ENCODE measurements around the gene BCAR3.
"Not testable (repeated sequence)": the region's sequence is repeated elsewhere in the genome, so short reads cannot be mapped to it uniquely, and the experiment has no call there.

BCAR3 gene

DNA sequence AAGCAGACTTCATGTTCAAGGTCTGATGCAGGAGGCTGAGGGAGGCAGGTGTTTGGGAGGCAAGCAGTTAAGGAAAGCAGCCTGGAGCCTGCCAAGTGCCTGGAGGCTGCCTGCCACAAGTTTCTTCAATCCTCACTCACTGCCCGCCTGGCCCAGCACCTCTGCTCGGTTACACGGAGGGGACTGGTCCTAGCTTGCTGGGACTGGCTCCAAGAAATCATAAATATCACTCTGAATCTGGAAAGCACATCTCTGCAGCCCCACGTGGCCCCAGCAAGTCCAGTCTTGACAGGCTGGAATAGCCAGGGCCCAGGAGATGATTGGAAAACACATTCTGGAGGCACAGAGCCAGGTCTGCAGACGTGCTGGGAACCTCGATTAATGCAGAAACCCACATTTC, 83.9 kb downstream of the BCAR3 start:
- DNase-seq (ENCODE audit: low read depth, low spot score) = no peak

DNA sequence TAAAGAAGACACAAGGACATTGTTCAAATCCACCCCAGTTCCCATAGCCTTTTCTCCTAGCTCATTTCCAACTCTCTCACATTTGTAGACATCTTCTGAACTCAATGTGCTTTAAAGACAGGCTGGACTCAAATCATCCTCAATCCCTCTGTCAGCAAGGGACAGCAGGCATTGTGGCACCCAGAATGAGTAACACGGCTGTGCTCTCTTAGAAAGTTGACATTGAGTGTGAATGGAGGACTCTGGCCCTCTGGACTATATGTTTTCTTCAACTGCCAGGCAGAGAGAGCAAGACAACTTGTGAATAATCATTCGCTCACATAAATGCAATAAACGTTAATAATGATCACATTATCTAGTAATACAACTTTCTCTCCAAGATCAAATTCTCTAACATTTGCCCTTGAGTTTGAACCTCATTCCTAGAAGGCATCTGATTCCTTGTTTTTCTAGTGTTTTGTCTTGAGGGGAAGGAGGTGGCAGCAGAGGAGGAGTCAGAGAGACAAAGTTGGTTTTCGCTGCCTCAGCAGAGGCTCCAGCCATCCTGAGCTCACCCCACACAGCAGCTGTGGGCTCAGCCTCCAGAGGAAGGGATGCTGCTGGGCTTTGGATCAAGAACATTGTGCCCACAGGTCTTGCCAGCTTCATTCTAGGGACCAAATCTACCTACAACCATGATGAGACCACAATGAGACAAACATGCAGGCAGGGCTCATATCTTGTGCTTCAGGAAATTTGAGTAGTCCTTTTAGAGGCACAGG, 85.1 kb downstream of the BCAR3 start:
- DNase-seq (ENCODE audit: low read depth, low spot score) = no peak

DNA sequence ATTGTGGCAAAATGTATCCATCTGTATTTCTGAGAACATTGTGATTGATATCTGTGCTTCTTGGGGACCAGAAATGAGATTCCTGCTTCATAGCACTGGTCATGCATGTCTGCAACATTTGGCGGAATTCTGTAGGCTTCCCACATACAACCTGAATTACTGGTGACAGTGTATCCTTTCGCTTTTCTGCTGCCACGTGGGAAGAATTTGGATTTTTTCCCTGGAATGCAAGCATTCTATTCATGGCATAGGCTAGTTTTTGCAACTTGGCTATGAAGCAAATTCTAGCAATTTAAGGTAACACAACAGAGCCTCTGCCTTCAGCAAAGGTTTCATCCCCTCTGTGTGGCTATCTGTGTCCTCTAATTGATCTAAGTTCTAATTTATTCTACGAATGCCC, 85.9 kb downstream of the BCAR3 start:
- DNase-seq (ENCODE audit: low read depth, low spot score) = peak; percentile 56

DNA sequence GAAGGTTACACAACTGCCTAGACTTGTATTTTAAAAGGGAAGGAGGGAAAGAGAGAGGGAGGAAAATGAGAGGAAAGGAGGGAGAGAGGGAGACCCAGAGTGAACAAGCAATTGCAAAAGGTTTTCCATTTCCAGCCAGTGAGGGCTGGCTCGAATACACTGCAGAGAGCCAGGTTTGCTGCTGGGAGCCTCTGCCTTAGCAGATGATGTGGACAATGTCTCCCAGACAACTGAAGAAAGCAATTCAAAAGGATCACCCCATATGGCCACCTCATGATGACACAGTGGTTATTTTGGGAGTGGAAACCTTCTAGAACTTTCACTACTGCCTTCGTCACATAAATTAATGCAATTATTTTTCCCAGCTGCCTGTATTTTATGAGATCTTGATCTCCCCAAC, 86.4 kb downstream of the BCAR3 start:
- DNase-seq (ENCODE audit: low read depth, low spot score) = no peak

DNA sequence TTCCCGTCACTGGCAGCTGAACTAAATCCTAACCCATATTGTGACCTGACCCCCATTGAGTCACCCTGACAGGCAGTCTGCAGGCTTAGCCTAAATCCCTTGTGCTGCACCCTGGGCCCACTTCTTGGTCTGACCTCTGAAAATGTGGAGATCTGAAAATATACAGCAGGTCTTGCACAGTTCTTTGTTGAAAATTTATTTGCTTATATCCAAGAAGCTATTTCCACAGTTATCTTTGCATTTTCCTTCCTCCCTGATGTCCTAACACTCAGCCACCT, 87.1 kb downstream of the BCAR3 start:
- no peak for DNase-seq (ENCODE audit: low read depth, low spot score)

DNA sequence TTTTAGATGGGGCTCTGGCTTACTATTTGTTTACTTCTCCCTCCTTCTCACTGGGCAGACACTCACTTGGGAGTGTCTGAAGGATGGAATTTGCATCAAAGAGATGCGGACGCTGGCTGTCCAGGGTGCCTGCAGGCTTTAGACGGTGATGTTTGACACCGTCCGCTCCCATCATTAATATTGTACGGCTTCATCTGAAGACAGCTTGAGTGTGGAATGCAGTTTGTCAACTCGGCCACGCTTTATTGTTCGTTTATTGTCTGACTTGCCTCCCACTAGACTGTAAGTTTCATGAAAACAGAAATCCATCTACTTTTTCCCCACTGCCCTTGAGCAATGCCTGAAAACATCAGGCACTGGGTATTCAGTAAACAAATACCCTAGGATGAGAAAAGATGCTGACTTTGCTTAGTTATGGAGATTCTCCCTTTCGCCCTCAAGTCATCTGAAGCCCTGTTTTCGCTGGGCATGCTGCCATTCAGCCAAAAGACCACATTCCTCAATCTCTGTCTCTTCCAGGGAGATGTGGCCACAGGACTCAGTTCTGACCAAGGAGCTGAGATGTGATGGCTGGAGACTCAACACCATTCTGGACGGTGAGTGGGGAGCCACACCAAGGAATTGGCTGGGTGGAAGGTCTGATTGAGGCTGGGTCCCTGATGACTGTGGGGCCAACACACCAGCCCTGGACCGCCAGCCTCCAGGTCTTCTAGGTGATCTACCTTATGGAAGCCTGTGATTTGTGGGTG, 87.6 kb downstream of the BCAR3 start:
- DNase-seq (ENCODE audit: low read depth, low spot score) = no peak

DNA sequence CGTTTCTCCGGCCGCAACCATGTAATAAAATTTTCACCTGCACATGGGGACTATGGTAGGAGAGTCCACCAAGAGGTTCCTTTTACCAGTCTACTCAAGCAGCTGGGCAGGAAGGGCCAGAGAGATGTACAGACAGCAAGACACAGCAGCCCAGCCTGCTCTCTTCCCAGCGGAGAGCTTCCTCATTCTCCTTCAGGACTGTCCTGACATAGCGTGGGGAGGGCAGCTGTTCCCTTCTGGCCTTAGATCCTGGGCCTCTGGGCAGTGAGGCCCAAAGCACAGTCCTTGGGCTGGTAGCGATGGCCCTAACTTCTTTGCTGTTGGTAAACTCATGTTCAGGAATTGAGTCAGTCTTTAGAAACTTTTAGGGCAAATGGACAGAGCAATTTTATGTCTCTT, 89.1 kb downstream of the BCAR3 start:
- no peak for DNase-seq (ENCODE audit: low read depth, low spot score)

DNA sequence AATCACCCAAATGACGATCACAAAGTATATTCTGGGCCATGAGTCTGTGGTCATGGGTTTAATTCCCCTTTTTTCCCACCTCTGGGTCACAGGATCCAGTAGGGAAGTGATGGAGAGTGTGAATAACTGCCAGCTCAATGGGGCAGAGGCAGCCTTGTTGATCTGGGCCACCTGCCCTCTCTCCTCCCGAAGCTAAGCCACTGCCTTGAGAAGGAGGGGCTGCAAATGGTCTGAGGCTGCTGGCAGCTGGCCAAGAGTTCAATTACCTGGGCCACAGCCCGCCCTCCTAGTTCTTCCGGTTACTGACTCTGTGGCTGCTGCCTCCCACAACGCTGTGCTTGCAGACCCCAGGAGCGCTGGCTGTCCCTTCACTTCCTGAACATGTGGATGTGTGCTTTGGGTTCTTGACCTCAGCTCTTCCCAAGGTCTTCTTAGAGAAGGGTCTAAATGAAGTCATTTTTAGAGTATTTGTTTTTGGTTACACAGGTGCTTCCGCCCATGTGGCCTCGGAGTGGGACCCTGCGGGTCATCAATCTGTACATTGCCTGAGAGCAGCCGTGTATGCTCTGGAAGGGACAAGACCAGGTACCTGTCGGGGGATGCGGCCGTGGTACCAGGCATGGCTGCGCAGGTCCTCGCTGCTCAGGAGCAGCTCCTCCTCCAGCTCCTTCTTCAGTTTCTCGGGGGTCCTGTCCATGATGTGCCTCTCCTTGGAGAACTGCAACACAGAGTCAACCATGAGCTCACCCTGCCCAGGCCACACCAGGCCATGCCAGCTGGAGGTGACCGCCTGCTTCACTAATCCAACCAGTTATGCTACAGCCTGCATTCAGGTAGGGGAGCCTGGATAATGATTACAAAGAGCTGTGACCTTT, 89.7 kb downstream of the BCAR3 start:
- peak; percentile 81 for DNase-seq (ENCODE audit: low read depth, low spot score)

DNA sequence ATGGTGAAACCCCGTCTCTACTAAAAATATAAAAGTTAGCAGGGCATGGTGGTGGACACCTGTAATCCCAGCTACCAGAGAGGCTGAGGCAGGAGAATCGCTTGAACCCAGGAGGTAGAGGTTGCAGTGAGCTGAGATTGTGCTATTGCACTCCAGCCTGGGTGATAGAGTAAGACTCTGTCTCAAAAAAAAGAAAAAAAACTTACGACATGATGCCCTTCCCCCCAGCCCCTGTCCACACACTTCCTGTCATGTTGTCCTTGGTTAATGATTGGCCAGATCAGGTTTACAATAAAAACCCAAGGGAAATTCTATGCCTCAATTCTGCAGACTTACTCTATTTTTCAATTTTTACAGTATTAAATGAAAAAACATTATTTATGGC, 90.4 kb downstream of the BCAR3 start:
- DNase-seq (ENCODE audit: low read depth, low spot score) = not testable (repeated sequence)

DNA sequence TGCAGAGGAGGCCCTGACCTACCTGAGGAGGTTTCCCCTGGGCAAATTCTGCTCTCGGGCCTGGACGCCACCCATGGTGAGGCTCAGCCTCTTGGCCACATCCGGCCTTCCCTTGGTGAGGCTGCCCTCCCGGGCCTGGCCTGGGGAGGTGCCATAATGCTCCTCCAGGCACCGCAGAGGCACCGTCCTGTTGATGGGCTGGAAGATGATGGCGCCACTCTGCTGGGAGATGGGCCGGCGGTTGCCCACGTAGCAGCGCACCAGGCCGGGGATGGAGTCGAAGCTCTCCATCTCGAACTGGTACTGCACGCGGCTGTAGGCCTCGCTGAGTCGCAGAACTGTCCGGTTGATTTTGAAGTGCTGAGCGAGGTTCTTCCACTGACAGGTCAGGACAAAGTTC, 92.7 kb downstream of the BCAR3 start:
- DNase-seq (ENCODE audit: low read depth, low spot score) = no peak

DNA sequence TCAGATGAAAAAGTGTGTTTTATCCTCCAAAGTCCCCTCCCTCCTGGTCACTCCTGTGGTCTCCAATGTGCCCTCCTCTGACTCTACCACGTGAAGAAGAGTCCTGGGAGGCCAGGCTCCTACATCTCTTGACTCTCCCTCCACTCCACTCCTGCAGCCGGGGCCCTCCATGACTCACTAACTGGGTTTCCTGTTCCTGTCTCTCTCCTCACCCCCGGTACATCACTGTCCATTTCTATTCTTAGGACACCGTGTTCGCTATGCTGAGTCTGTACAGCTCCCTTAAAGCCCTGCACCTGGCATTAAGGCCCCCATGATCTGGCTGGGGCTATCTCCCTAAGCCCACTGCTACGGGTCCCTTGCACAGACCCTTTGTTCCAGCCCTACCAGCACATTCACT, 93.4 kb downstream of the BCAR3 start:
- no peak for DNase-seq (ENCODE audit: low read depth, low spot score)

DNA sequence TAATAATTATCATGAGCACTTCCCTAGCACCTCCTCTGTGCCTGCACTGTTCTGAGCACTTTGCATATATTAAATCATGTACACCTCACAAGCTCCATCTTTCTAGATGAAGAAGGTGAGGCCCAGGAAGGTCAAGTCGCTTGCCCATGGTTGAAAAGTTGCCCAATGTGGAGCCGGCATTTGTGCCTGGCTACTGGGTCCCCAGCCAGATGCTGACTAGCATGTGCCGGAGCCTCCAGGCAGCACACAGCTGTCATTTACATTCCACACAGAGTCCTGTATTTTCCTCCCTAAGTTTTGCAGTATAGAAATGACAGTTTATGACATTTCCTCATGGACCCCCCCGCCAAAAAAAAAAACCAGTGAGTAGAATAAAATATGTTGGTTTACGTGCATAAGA, 94.3 kb downstream of the BCAR3 start:
- no peak for DNase-seq (ENCODE audit: low read depth, low spot score)

DNA sequence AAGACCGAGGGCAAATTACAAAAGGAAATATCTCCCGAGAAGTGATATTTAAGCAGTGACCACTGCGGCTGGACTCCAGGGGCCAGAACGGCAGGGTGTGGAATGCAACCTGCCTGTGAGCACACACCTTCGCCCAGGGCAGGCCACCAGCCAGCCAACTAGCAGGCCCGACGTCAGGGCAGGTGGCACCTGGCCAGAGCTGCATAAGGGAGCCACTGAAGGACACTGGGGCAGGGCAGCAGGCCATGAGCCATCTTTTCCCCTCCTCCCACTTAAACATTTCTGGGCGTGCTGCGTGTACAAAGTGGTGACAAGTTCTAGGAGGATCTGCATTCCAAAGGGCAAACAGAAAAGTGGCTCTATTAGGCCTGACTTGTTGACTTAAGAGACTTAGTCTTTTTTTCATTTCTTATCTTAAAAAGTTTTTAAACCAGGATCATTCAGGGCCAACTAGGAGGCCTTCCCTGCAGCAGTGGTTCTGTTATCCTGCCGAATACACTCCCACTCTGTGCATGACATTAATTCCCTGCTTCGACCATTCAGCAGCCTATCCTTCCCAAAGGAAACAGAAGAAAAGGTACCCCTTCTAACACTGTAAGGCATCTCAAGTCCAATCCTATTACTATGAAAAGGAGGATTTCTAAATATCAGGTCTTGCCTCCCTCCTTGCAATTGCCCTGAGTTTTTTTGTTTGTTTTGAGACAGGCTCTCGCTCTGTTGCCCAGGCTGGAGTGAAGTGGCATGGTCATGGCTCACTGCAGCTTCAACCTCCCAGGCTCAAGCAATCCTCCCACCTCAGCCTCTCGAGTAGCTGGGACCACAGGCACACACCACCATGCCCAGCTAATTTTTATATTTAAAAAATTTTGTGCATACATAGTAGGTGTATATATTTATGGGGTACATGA, 96.3 kb downstream of the BCAR3 start:
- DNase-seq (ENCODE audit: low read depth, low spot score) = peak; percentile 53

DNA sequence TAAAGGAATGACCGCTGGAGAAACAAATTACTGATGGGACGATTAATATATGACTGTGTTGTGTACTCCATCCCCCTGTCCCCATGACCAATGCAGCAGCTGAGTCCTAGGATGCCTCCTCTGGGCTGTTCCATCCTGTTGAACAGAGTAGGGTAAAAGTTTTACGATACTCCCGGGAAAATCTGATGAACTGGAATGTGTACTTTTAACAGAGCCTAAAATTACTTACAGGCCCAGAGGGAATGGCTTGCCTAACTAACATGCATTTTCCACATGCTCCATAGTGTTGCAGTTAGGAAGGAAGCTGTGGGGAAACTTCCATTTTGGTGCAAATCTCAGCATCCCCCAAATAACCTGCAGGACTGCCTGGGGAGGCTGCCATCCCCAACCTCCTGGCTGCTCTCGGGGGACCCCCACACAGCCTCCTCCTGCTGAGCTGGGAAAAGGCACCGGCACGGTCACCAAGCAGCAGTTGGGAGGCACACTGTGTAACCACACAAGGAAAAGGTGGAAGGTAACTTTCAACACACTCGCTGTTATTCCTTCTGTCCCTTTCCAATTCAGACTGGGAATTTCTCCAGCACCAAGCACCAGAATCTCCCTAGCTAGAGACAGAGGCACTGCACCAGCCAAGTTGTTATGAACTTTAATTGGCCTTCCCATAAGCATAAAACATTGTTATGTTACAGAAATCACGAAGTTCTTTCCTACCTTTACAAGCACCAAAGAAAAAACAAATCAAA, 97.2 kb downstream of the BCAR3 start:
- no peak for DNase-seq (ENCODE audit: low read depth, low spot score)

DNA sequence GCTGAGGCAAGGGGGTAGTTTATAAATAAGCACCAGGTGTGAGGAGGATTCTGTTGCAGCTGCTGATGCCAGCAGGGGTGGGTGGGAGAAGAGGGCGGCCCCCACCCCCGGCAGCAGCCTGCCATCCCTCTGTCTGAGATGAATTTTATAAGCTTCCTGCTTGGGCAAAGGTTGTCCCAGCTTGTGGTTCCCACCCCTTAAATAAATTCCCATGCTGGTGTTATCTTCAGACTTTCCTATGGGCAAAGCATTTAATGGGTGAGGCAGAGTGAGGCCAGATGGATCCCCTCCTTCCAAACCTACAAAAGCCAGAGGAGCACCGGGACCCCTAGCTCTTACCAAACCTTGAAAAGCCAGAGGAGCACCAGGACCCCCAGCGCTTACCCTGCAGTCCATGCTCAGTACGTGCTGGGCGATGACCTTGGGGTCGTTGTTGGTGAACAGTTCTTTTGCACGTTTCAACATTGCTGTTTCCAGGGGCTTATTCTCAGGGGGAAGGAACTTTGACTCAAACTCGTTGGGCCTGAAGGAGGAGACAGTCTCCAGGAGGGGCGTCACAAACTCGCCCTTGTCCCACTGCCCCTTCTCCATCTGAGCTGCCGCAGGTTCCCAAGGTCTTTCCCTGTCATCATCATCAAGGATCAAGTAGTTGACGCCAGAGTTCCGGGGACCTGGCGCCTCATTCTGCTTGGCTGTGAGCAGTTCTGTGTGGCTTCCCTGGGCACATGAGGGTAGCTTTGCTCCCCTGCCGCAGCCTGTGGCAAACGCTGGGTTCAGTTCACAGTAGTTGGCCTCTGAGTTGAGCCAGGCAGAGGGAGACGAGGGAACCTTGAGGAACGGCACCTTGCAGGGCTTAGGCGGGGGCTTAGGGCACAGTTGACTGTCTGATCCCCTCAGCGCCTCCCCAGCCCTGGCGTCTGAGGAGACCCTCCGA, 99.5 kb downstream of the BCAR3 start:
- no peak for DNase-seq (ENCODE audit: low read depth, low spot score)

DNA sequence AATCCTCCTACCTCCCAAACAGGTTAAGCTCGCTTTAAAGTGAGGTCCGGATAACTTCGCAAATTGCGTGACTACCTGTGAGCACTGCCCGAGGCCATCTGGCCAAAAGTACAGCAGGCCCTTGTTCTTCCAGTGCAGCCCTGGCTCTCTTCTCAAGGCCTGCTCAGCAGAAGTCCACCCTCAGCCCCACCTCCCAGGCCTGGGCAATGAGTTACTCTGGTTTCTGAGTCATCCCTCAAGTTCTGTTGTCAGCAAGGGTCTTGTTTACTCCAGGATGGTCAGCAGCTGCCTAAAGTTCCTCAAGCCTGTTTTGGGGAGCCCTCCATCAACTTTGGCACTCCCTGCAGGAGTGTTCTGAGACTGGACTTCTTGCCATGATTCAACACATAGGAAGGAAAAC, 101.7 kb downstream of the BCAR3 start:
- DNase-seq (ENCODE audit: low read depth, low spot score) = peak; percentile 86

DNA sequence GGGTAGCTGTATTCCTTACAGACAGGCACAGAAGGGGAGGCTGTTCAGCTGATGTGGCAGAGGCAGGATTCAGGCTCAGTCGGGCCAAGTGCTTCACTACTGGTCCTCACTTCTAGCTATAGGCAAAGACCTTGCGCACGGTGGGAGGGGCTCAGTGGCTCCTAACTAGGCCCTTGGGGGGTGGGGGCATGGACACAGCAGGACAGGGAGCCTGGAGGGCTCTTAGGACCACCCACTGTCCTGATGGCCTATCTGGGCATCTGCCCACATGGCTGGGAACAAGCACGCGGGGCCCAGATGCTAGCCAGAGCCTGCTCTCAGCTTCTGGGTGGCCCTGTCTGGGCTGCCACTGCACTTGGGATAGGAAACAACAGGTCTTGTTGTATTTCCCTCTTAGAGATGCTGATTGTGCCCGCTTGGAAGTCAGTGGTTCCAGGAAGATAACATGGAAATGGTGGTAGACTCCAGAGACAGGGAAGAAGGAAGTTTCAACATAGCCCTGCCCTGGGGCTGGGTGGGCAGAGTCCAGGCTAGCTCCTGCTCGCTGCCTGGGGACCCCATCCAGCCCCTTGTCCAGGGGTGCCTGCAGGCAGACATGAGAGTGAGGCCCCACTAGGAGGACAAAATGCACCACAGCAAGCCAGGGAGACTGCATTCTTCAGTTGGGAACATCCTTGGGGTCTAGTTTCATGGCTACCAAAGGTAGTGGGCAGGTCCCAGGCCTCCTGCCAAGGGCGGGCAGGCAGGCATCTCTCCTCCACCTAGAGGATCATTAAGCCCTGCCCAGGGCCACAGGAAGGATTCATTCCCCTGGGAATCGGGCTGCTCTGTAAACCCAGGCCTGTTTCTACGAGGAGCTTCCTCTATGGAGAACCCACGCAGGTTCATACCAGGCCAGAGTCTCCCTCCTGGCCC, 102.5 kb downstream of the BCAR3 start:
- no peak for DNase-seq (ENCODE audit: low read depth, low spot score)

DNA sequence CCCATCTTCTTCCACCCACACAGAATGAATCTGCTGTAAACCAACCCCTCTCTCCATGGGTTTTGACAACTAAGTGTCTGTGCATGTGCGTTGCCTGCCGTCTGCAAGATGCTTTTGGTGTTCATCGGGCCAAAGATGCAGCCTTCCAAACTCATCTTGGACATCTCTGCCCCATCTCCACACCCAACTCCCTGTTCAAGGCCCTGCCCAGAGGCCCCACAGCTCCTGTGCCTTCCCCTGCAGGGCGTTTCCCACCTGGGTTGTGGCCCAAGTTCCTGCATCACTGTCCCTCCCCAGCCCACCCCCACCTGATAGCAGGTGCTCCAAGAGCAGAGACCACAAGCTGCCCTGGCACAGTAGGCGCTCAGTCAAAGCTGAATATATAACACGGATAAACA, 103.2 kb downstream of the BCAR3 start:
- DNase-seq (ENCODE audit: low read depth, low spot score) = no peak
